Stimulated activated naive CD8-positive, alpha-beta T cell treated with anti-CD3 and anti-CD28 coated beads, Interleukin-15, Interleukin-2, amounts not matched to agents 100 ng/mL and 50 ng/mL, for 24 hours (primary cell): Measurements from ENCODE around the gene HLX.

ENCODE experiments used
- H3K27ac Mint-ChIP-seq: one replicate; pipeline ENCODE4 v1.8.0; 2021; ENCODE audit warnings: mild to moderate bottlenecking, mixed read lengths
- H3K27me3 Mint-ChIP-seq: one replicate; pipeline ENCODE4 v1.8.0; 2021; ENCODE audit warnings: mixed read lengths
- H3K36me3 Mint-ChIP-seq: one replicate; pipeline ENCODE4 v1.8.0; 2021; ENCODE audit warnings: low read depth, mixed read lengths
- H3K4me1 Mint-ChIP-seq: one replicate; pipeline ENCODE4 v1.8.0; 2021; ENCODE audit warnings: low read depth, mixed read lengths
- H3K4me3 Mint-ChIP-seq: one replicate; pipeline ENCODE4 v1.8.0; 2021; ENCODE audit warnings: mild to moderate bottlenecking, mixed read lengths
- H3K9me3 Mint-ChIP-seq: one replicate; pipeline ENCODE4 v1.8.0; 2021; ENCODE audit warnings: mixed read lengths

Gene HLX

GRCh38 chr1:220879076-220879508, at the start of gene HLX:
Gene HLX, plus strand, starts transcription at chr1:220879443. Its CDS starts 415 bp downstream, at chr1:220879858.
- H3K27ac Mint-ChIP-seq = peak within 1 kb of the TSS; percentile 87
- peaks cover 39% of the 10 kb centered on the region for H3K4me1 Mint-ChIP-seq
- H3K9me3 Mint-ChIP-seq = no peaks in the 10 kb centered on the region
- peak within 1 kb of the TSS; percentile 80 for H3K4me3 Mint-ChIP-seq
- H3K27me3 Mint-ChIP-seq = peaks cover 80% of the 10 kb centered on the region
- H3K36me3 Mint-ChIP-seq = peaks cover 5% of the 10 kb centered on the region

- H3K27me3 Mint-ChIP-seq = peaks cover 12% of the 10 kb centered on the region
- no peaks in the 10 kb centered on the region for H3K36me3 Mint-ChIP-seq
- no peaks in the 10 kb centered on the region for H3K4me1 Mint-ChIP-seq
- no peak overlapping the region for H3K4me3 Mint-ChIP-seq
- no peaks in the 10 kb centered on the region for H3K9me3 Mint-ChIP-seq
- H3K27ac Mint-ChIP-seq = no peak overlapping the region
Observed at GRCh38 chr1:220833436-220833835, 45.8 kb upstream of the HLX start.

- Mint-ChIP-seq H3K4me3 (no peak overlapping the region), H3K36me3 (no peaks in the 10 kb centered on the region), H3K27ac (no peak overlapping the region), H3K27me3 (peaks cover 12% of the 10 kb centered on the region), H3K4me1 (no peaks in the 10 kb centered on the region), H3K9me3 (no peaks in the 10 kb centered on the region)
Observed at GRCh38 chr1:220834155-220834870, 44.9 kb upstream of the HLX start.

GRCh38 chr1:220838578-220838977, 40.7 kb upstream of the HLX start:
- Mint-ChIP-seq H3K27me3 (peaks cover 9% of the 10 kb centered on the region), H3K27ac (no peak overlapping the region)

GRCh38 chr1:220839474-220839873, 39.8 kb upstream of the HLX start:
- Mint-ChIP-seq H3K36me3 (no peaks in the 10 kb centered on the region), H3K4me1 (no peaks in the 10 kb centered on the region), H3K27ac (no peak overlapping the region), H3K27me3 (peaks cover 8% of the 10 kb centered on the region), H3K9me3 (no peaks in the 10 kb centered on the region), H3K4me3 (no peak overlapping the region)

More at GRCh38 chr1:220838578-220838977, 40.7 kb upstream of the HLX start:
- no peaks in the 10 kb centered on the region for H3K4me1 Mint-ChIP-seq
- no peaks in the 10 kb centered on the region for H3K9me3 Mint-ChIP-seq
- no peak overlapping the region for H3K4me3 Mint-ChIP-seq
- H3K36me3 Mint-ChIP-seq = no peaks in the 10 kb centered on the region

- no peaks in the 10 kb centered on the region for H3K36me3 Mint-ChIP-seq
- no peaks in the 10 kb centered on the region for H3K4me1 Mint-ChIP-seq
- H3K4me3 Mint-ChIP-seq = no peak overlapping the region
- H3K27me3 Mint-ChIP-seq = peaks cover 5% of the 10 kb centered on the region
- no peak overlapping the region for H3K27ac Mint-ChIP-seq
- H3K9me3 Mint-ChIP-seq = no peaks in the 10 kb centered on the region
Observed at GRCh38 chr1:220841293-220841692, 38.0 kb upstream of the HLX start.

- no peaks in the 10 kb centered on the region for H3K9me3 Mint-ChIP-seq
- H3K27me3 Mint-ChIP-seq = peaks cover 5% of the 10 kb centered on the region
Observed at GRCh38 chr1:220843481-220844011, 35.7 kb upstream of the HLX start.

GRCh38 chr1:220852408-220852807, 26.8 kb upstream of the HLX start:
- H3K4me1 Mint-ChIP-seq = no peaks in the 10 kb centered on the region
- no peak overlapping the region for H3K4me3 Mint-ChIP-seq
- H3K9me3 Mint-ChIP-seq = peaks cover 18% of the 10 kb centered on the region
- H3K36me3 Mint-ChIP-seq = no peaks in the 10 kb centered on the region
- no peak overlapping the region for H3K27ac Mint-ChIP-seq
- H3K27me3 Mint-ChIP-seq = peaks cover 3% of the 10 kb centered on the region

More at GRCh38 chr1:220843481-220844011, 35.7 kb upstream of the HLX start:
- H3K27ac Mint-ChIP-seq = no peak overlapping the region
- H3K4me3 Mint-ChIP-seq = no peak overlapping the region
- no peaks in the 10 kb centered on the region for H3K4me1 Mint-ChIP-seq
- H3K36me3 Mint-ChIP-seq = no peaks in the 10 kb centered on the region

GRCh38 chr1:220872296-220872695, 6.9 kb upstream of the HLX start:
- Mint-ChIP-seq H3K27ac (no peak overlapping the region), H3K27me3 (peaks cover 55% of the 10 kb centered on the region), H3K9me3 (no peaks in the 10 kb centered on the region), H3K4me3 (no peak overlapping the region), H3K4me1 (peaks cover 8% of the 10 kb centered on the region), H3K36me3 (no peaks in the 10 kb centered on the region)

- Mint-ChIP-seq H3K36me3 (no peaks in the 10 kb centered on the region), H3K27me3 (peaks cover 59% of the 10 kb centered on the region), H3K4me3 (no peak overlapping the region), H3K9me3 (no peaks in the 10 kb centered on the region), H3K4me1 (peaks cover 15% of the 10 kb centered on the region), H3K27ac (no peak overlapping the region)
Observed at GRCh38 chr1:220873087-220873486, 6.2 kb upstream of the HLX start.

- peaks cover 68% of the 10 kb centered on the region for H3K27me3 Mint-ChIP-seq
Observed at GRCh38 chr1:220873868-220874655, 5.2 kb upstream of the HLX start.

GRCh38 chr1:220875260-220875659, 4.0 kb upstream of the HLX start:
- peaks cover 67% of the 10 kb centered on the region for H3K27me3 Mint-ChIP-seq
- no peaks in the 10 kb centered on the region for H3K9me3 Mint-ChIP-seq
- H3K27ac Mint-ChIP-seq = no peak overlapping the region

More at GRCh38 chr1:220873868-220874655, 5.2 kb upstream of the HLX start:
- H3K36me3 Mint-ChIP-seq = no peaks in the 10 kb centered on the region
- H3K9me3 Mint-ChIP-seq = no peaks in the 10 kb centered on the region
- peaks cover 25% of the 10 kb centered on the region for H3K4me1 Mint-ChIP-seq
- H3K4me3 Mint-ChIP-seq = no peak overlapping the region
- no peak overlapping the region for H3K27ac Mint-ChIP-seq

GRCh38 chr1:220876511-220877376, 2.5 kb upstream of the HLX start:
- H3K36me3 Mint-ChIP-seq = peaks cover 5% of the 10 kb centered on the region
- peak overlapping the region; percentile 37 for H3K4me3 Mint-ChIP-seq
- H3K9me3 Mint-ChIP-seq = no peaks in the 10 kb centered on the region
- H3K4me1 Mint-ChIP-seq = peaks cover 39% of the 10 kb centered on the region
- H3K27ac Mint-ChIP-seq = no peak overlapping the region
- H3K27me3 Mint-ChIP-seq = peaks cover 79% of the 10 kb centered on the region

More at GRCh38 chr1:220875260-220875659, 4.0 kb upstream of the HLX start:
- peaks cover 27% of the 10 kb centered on the region for H3K4me1 Mint-ChIP-seq
- no peak overlapping the region for H3K4me3 Mint-ChIP-seq
- no peaks in the 10 kb centered on the region for H3K36me3 Mint-ChIP-seq

- peaks cover 39% of the 10 kb centered on the region for H3K4me1 Mint-ChIP-seq
- H3K27me3 Mint-ChIP-seq = peaks cover 80% of the 10 kb centered on the region
Observed at GRCh38 chr1:220877377-220878095, 1.7 kb upstream of the HLX start.

More at GRCh38 chr1:220877377-220878095, 1.7 kb upstream of the HLX start:
- Mint-ChIP-seq H3K9me3 (no peaks in the 10 kb centered on the region), H3K36me3 (peaks cover 5% of the 10 kb centered on the region), H3K4me3 (peak overlapping the region; percentile 80), H3K27ac (no peak overlapping the region)
